GM19043 (cell line): ENCODE data around the gene PMEL.
A peak's percentile ranks its signal among the peaks of the same experiment; 100 is the strongest.
"Not testable (repeated sequence)": the region's sequence is repeated elsewhere in the genome, so short reads cannot be mapped to it uniquely, and the experiment has no call there.

Experiments used
- ATAC-seq: cut with Tn5 transposase; IDR thresholded peaks from one replicate; pipeline ENCODE4 v1.9.1; 2021; ENCODE audit warnings: low read depth; ENCODE audit not compliant: unreplicated experiment

PMEL gene

GRCh38 chr12:55965941-55966407 lies at the start of gene PMEL:
TSS of gene PMEL (minus strand) at chr12:55966042. CDS start at chr12:55966011, 31 bp downstream.
- ATAC-seq: no peak

- ATAC-seq: no peak
These were observed 48.4 kb upstream of the PMEL start for GRCh38 chr12:56014205-56014604.

GRCh38 chr12:56013482-56013881 lies 47.6 kb upstream of the PMEL start:
- no peak for ATAC-seq

- no peak for ATAC-seq
These were observed 45.8 kb upstream of the PMEL start for GRCh38 chr12:56011509-56012090.

GRCh38 chr12:56010111-56010570 lies 44.3 kb upstream of the PMEL start:
- ATAC-seq: no peak

GRCh38 chr12:56007564-56008559 lies 42.0 kb upstream of the PMEL start:
- peak; percentile 45 for ATAC-seq

- ATAC-seq: no peak
These were observed 38.4 kb upstream of the PMEL start for GRCh38 chr12:56004211-56004610.

GRCh38 chr12:56003376-56003775 lies 37.5 kb upstream of the PMEL start:
- ATAC-seq: not testable (repeated sequence)

GRCh38 chr12:56001487-56002100 lies 35.8 kb upstream of the PMEL start:
- no peak for ATAC-seq

GRCh38 chr12:55999999-56000540 lies 34.2 kb upstream of the PMEL start:
- ATAC-seq: not testable (repeated sequence)

- not testable (repeated sequence) for ATAC-seq
These were observed 33.7 kb upstream of the PMEL start for GRCh38 chr12:55999522-55999921.

GRCh38 chr12:55997535-55997859 lies 31.7 kb upstream of the PMEL start:
- ATAC-seq: no peak

- ATAC-seq: peak; percentile 99
These were observed 31.1 kb upstream of the PMEL start, which contains the start of gene SUOX for GRCh38 chr12:55996715-55997534. TSS of gene SUOX (plus strand) at chr12:55997276. CDS start at chr12:56002222, 4,946 bp downstream.

- no peak for ATAC-seq
These were observed 30.4 kb upstream of the PMEL start for GRCh38 chr12:55996201-55996714.

- ATAC-seq: no peak
These were observed 29.5 kb upstream of the PMEL start for GRCh38 chr12:55995366-55995765.

GRCh38 chr12:55993230-55993853 lies 27.5 kb upstream of the PMEL start:
- ATAC-seq: no peak

- no peak for ATAC-seq
These were observed 25.3 kb upstream of the PMEL start for GRCh38 chr12:55991110-55991509.

GRCh38 chr12:55985976-55986375 lies 20.1 kb upstream of the PMEL start:
- ATAC-seq: not testable (repeated sequence)

GRCh38 chr12:55985341-55985740 lies 19.5 kb upstream of the PMEL start:
- ATAC-seq: no peak
